Measurements from ENCODE around the gene MEX3D. TPM values are rescaled to one million over a fixed set of nuclear protein-coding genes. Genes with fewer than 3 reads are reported as not detected.

The MEX3D gene
- total and polyA plus RNA-seq, 2 of the 4 experiments (the other 2 are of a cell fraction), result 9.1 to 9.6 TPM

- Histone ChIP-seq H3K9me1 (ENCODE audit: insufficient read depth, low read length) (no peaks in the 10 kb centered on the region), H3K4me2 (ENCODE audit: low read depth, low read length) (no peak overlapping the region), H3K56ac (ENCODE audit: extremely low read depth, insufficient read depth, low read length) (no peak overlapping the region), H2AK5ac (ENCODE audit: low read depth, low read length) (no peak overlapping the region), H2BK20ac (ENCODE audit: low read depth, low read length) (no peak overlapping the region), H3K18ac (ENCODE audit: low read depth, low read length) (no peak overlapping the region), H3K9ac (ENCODE audit: low read depth, low read length) (no peak overlapping the region), H3K4ac (ENCODE audit: low read depth, low read length) (no peak overlapping the region), H3K36me3 (ENCODE audit: control insufficient read depth, insufficient read depth, low read length) (peaks cover 31% of the 10 kb centered on the region), H3K27me3 (ENCODE audit: control insufficient read depth, insufficient read depth, low read length) (no peaks in the 10 kb centered on the region), H4K5ac (ENCODE audit: low read depth, low read length) (no peak overlapping the region), H2BK120ac (ENCODE audit: low read depth, low read length) (no peak overlapping the region), H3K9me3 (ENCODE audit: control insufficient read depth, insufficient read depth, low read length) (no peaks in the 10 kb centered on the region), H3K14ac (replicated peaks; ENCODE audit: low read depth, low read length) (no peak overlapping the region), H3K4me1 (ENCODE audit: control insufficient read depth, insufficient read depth, low read length) (peaks cover 2% of the 10 kb centered on the region; the same call in 1 of the 2 replicates), H2BK5ac (ENCODE audit: low read depth, low read length, poor library complexity, severe bottlenecking) (no peak overlapping the region), H3K4me3 (ENCODE audit: insufficient read depth, low read depth, low read length) (no peak overlapping the region), H4K8ac (ENCODE audit: low read depth in 2 of 2, low read length in 2 of 2) (no peak overlapping the region), H3K23ac (ENCODE audit: low read depth, low read length) (no peak overlapping the region), H4K20me1 (ENCODE audit: insufficient read depth, low read length) (peaks cover 7% of the 10 kb centered on the region), H2BK15ac (ENCODE audit: low read depth, low read length) (no peak overlapping the region), H2AK9ac (replicated peaks; ENCODE audit: low read depth, low read length, poor library complexity) (peak overlapping the region; percentile 72), H3K79me1 (ENCODE audit: low read depth in 1 of 2, low read length in 2 of 2) (peaks cover 3 to 18% of the 10 kb centered on the region in 2 experiments; a peak in 3 of 4 replicates), H4K91ac (ENCODE audit: insufficient read depth, low read depth, low read length) (no peak overlapping the region), H3K27ac (ENCODE audit: insufficient read depth, low read length) (no peak overlapping the region), H2AFZ (replicated peaks; ENCODE audit: low read length, poor library complexity) (peak overlapping the region; percentile 1)
- DNase-seq (no peak), ATAC-seq (ENCODE audit: low read depth) (no peak)
- 84% methylated on average over 8 of the region's 23 CpGs; no CpG with 5 or more reads in 1 of the 2 experiments for WGBS, 2 experiments (ENCODE audit: extremely low coverage in 2 of 2, insufficient read length in 1 of 2)
- dilution Hi-C loops (cut with HindIII; ENCODE audit: low sequenced_read_pairs, unreplicated experiment), result no loop called here
- in situ Hi-C loops (cut with MboI; ENCODE audit: low sequenced_read_pairs), result no loop called here
- intact Hi-C loops (cut with micrococcal nuclease), result loop anchor here (10.0 kb wide), 1 partner anchor 186 kb away; no protein-coding TSS in a partner anchor
- BruUV-seq (replicated peaks), result no TSS peak
- CTCF ChIA-PET, result no interaction called here
- POLR2A ChIA-PET (ENCODE audit: unreplicated experiment), result interaction anchor here (0.6 kb wide), 1 partner anchor 74 kb away, joined by 5 read pairs; no protein-coding TSS in a partner anchor
- no peak for TF ChIP-seq CEBPB (IDR thresholded peaks at IDR 0.05; ENCODE audit: low read depth, low read length)
- TF ChIP-seq CTCF (conservative IDR thresholded peaks at IDR 0.05; ENCODE audit: low read depth, low read length), result no peak
- no peak for TF ChIP-seq USF2 (IDR thresholded peaks at IDR 0.05; ENCODE audit: low read depth, low read length)
- TF ChIP-seq MAFK (IDR thresholded peaks at IDR 0.05; ENCODE audit: low read depth, low read length), result no peak
- TF ChIP-seq RFX5 (IDR thresholded peaks at IDR 0.05; ENCODE audit: low read depth, low read length), result no peak
- no peak for TF ChIP-seq RAD21 (IDR thresholded peaks at IDR 0.05; ENCODE audit: low read length)
- no peak for TF ChIP-seq FOS (IDR thresholded peaks at IDR 0.05; ENCODE audit: low read depth, low read length)
- no peak for TF ChIP-seq POLR2A (IDR thresholded peaks at IDR 0.05; ENCODE audit: low read depth, low read length)
- TF ChIP-seq SMC3 (IDR thresholded peaks at IDR 0.05; ENCODE audit: low read depth, low read length), result no peak
- TF ChIP-seq MXI1 (IDR thresholded peaks at IDR 0.05; ENCODE audit: borderline replicate concordance, low read depth, low read length), result no peak
- no peak for TF ChIP-seq ELK1 (IDR thresholded peaks at IDR 0.05; ENCODE audit: borderline replicate concordance, low read depth, low read length)
- TF ChIP-seq CHD1 (IDR thresholded peaks at IDR 0.05; ENCODE audit: low read depth, low read length), result no peak
- no peak for TF ChIP-seq BHLHE40 (IDR thresholded peaks at IDR 0.05; ENCODE audit: low read depth, low read length)
- TF ChIP-seq NFE2L2 (IDR thresholded peaks at IDR 0.05; ENCODE audit: low read depth, low read length), result no peak
- TF ChIP-seq MAZ (IDR thresholded peaks at IDR 0.05; ENCODE audit: borderline replicate concordance, low read depth, low read length), result no peak
These were observed 40.4 kb upstream of the MEX3D start for GRCh38 chr19:1608359-1609102.

Data from IMR-90 (cell line).